Measurements from ENCODE around the gene CSMD2. TPM values are rescaled to one million over a fixed set of nuclear protein-coding genes. Genes with fewer than 3 reads are reported as not detected.

The CSMD2 gene
- total RNA-seq, 3 donors from 2014 or later: 0.12 to 0.41 (median 0.28) TPM

GRCh38 chr1:33792216-33792615 lies 372.8 kb downstream of the CSMD2 start:
- intact Hi-C loops (cut with DNase I, micrococcal nuclease): no loop called here
- no peak for ATAC-seq

GRCh38 chr1:33791251-33791650 lies 373.8 kb downstream of the CSMD2 start:
- intact Hi-C loops (cut with DNase I, micrococcal nuclease): no loop called here
- peaks cover 8% of the 10 kb centered on the region for H3K9me3 ChIP-seq
- no peak overlapping the region for H3K4me3 ChIP-seq
- no peaks in the 10 kb centered on the region for H3K4me1 ChIP-seq (ENCODE audit: low read depth)
- TF ChIP-seq CTCF (IDR thresholded peaks at IDR 0.05): no peak
- H3K36me3 ChIP-seq (ENCODE audit: low read depth): no peaks in the 10 kb centered on the region
- ATAC-seq: no peak
- no peak for DNase-seq

More at GRCh38 chr1:33792216-33792615, 372.8 kb downstream of the CSMD2 start:
- DNase-seq: no peak
- no peaks in the 10 kb centered on the region for H3K4me1 ChIP-seq (ENCODE audit: low read depth)
- no peak for TF ChIP-seq CTCF (IDR thresholded peaks at IDR 0.05)
- H3K4me3 ChIP-seq: no peak overlapping the region
- H3K36me3 ChIP-seq (ENCODE audit: low read depth): no peaks in the 10 kb centered on the region
- peaks cover 16% of the 10 kb centered on the region for H3K9me3 ChIP-seq

GRCh38 chr1:33790577-33790976 lies 374.5 kb downstream of the CSMD2 start:
- intact Hi-C loops (cut with DNase I, micrococcal nuclease): no loop called here
- no peak for DNase-seq
- Histone ChIP-seq H3K9me3 (peaks cover under 1% of the 10 kb centered on the region), H3K4me3 (no peak overlapping the region), H3K36me3 (ENCODE audit: low read depth) (no peaks in the 10 kb centered on the region), H3K4me1 (ENCODE audit: low read depth) (no peaks in the 10 kb centered on the region)
- TF ChIP-seq CTCF (IDR thresholded peaks at IDR 0.05): no peak
- no peak for ATAC-seq

GRCh38 chr1:33784876-33785275 lies 380.2 kb downstream of the CSMD2 start:
- no peaks in the 10 kb centered on the region for H3K4me1 ChIP-seq (ENCODE audit: low read depth)
- H3K9me3 ChIP-seq: no peaks in the 10 kb centered on the region
- H3K36me3 ChIP-seq (ENCODE audit: low read depth): no peaks in the 10 kb centered on the region
- intact Hi-C loops (cut with DNase I, micrococcal nuclease): no loop called here
- no peak for ATAC-seq
- H3K4me3 ChIP-seq: no peak overlapping the region
- DNase-seq: no peak
- TF ChIP-seq CTCF (IDR thresholded peaks at IDR 0.05): no peak

GRCh38 chr1:33782776-33783175 lies 382.3 kb downstream of the CSMD2 start:
- no peak for DNase-seq
- intact Hi-C loops (cut with DNase I, micrococcal nuclease): no loop called here
- ATAC-seq: no peak

More at GRCh38 chr1:33782776-33783175, 382.3 kb downstream of the CSMD2 start:
- Histone ChIP-seq H3K4me1 (ENCODE audit: low read depth) (no peaks in the 10 kb centered on the region), H3K9me3 (no peaks in the 10 kb centered on the region), H3K36me3 (ENCODE audit: low read depth) (no peaks in the 10 kb centered on the region), H3K4me3 (no peak overlapping the region)
- no peak for TF ChIP-seq CTCF (IDR thresholded peaks at IDR 0.05)

All from mucosa of descending colon (tissue), 3 donors.